GM18951 (cell line): ENCODE results near the gene ZSWIM5.
"Not testable (repeated sequence)": the region's sequence is repeated elsewhere in the genome, so short reads cannot be mapped to it uniquely, and the experiment has no call there.

Experiments
- POLR2A ChIP-seq: IDR thresholded peaks from 4 replicates; pipeline ENCODE4 v1.6.1; 2011; ENCODE audit warnings: mild to moderate bottlenecking; ENCODE audit not compliant: insufficient read length, insufficient read depth; ENCODE audit errors: extremely low read depth
- in situ Hi-C: fragments of 300-500 bp; cut with MboI; formaldehyde crosslinking; loops from one replicate; pipeline ENCODE4 v1.12.0; 2022; ENCODE audit warnings: low sequenced_read_pairs, mixed read lengths, inconsistent platforms; ENCODE audit not compliant: unreplicated experiment

The ZSWIM5 gene

DNA sequence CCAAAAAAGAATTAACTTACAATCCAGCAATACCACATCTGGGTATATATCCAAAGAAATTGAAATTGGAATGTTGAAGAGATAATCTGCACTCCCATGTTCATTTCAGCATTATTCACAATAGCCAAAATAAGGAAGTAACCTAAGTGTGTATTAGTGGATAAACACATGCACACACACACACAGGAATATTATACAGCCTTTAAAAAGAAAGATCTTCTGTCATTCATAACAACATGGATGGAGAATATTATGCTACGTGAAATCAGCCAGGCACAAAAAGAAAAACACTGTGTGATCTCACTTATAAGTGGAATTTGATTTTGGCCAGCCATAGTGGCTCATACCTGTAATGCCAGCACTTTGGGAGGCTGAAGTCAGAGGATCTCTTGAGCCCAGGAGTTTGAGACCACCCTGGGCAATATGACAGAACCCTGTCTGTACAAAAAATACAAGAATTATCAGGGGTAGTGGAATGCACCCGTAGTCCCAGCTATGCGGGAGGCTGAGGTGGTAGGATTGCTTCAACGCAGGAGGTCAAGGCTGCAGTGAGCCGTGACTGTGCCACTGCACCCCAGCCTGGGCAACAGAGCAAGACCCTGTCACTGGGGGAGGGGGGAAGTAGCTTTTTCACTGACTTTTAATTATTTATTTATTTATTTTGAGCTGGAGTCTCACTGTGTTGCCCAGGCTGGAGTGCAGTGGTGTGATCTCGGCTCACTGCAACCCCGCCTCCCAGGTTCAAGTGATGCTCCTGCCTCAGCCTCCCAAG, 210.8 kb downstream of the ZSWIM5 start:
- in situ Hi-C loops: no loop called here
- TF ChIP-seq POLR2A: no peak

- in situ Hi-C loops: no loop called here
- no peak for TF ChIP-seq POLR2A
Observed at GRCh38 chr1:44994309-44994898, 212.0 kb downstream of the ZSWIM5 start.

- no peak for TF ChIP-seq POLR2A
- in situ Hi-C loops: no loop called here
Observed at GRCh38 chr1:44988531-44989156, 217.8 kb downstream of the ZSWIM5 start.

GRCh38 chr1:44985747-44986359, 220.6 kb downstream of the ZSWIM5 start:
- in situ Hi-C loops: no loop called here
- TF ChIP-seq POLR2A: no peak

DNA sequence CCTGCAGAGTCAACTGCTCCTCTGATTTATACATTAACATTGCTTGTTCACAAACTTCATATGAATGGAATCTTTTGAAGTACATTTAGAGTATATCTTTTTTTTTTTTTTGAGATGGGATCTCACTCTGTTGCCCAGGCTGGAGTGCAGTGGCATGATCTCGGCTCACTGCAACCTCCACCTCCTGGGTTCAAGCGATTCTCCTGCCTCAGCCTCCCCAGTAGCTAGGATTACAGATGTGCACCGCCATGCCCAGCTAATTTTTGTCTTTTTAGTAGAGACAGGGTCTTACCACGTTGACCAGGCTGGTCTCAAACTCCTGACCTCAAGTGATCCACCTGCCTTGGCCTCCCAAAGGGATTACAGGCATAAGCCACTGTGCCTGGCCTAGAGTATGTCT, 229.0 kb downstream of the ZSWIM5 start:
- in situ Hi-C loops: not testable (repeated sequence)

DNA sequence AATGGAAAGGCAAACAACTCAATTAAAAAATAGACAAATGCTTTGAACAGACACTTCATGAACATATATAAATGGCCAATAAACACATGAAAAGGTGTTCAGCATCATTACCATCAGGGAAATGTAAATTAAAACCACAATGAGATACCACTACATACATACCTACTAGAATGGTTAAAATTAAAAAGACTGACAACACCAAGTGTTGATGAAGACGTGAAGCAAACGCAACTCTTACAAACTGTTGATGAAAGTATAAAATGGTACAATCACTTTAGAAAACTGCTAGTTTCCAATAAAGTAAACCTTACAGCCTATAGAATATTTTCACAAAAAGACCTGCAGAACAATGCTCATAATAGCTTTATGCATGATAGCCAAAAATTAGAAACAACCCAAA, 230.2 kb downstream of the ZSWIM5 start:
- in situ Hi-C loops: no loop called here
- no peak for TF ChIP-seq POLR2A

DNA sequence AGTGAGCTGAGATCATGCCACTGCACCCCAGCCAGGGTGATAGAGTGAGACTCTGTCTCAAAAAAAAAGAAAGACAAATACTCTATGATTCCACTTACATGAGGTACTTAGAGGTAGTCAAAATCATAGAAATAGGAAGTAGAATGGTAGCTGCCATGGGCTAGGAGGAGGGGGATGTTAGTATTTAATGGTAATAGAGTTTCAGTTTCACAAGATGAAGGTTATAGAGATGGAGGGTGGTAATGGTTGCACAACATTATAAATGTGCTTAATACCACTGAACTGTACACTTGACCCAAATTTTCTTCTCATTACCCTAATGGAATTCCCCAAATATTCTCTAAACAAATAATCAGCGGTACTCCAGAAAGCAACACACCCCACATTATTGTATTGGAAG, 232.8 kb downstream of the ZSWIM5 start:
- TF ChIP-seq POLR2A: no peak
- in situ Hi-C loops: no loop called here

GRCh38 chr1:44970317-44970716, 236.1 kb downstream of the ZSWIM5 start:
- TF ChIP-seq POLR2A: no peak
- in situ Hi-C loops: no loop called here
